HL-60/S4 treated with retinoic acid at 250 ng/mL for 4 days and 3 days (cell line): ENCODE results near the gene LENG1.
"Not testable (repeated sequence)": the region's sequence is repeated elsewhere in the genome, so short reads cannot be mapped to it uniquely, and the experiment has no call there.

Source experiments
- in situ Hi-C: fragments of 300-500 bp; cut with MboI; formaldehyde crosslinking; loops from 2 replicates; pipeline ENCODE4 v1.7.0; 2022; ENCODE audit warnings: low sequenced_read_pairs

Gene LENG1

DNA sequence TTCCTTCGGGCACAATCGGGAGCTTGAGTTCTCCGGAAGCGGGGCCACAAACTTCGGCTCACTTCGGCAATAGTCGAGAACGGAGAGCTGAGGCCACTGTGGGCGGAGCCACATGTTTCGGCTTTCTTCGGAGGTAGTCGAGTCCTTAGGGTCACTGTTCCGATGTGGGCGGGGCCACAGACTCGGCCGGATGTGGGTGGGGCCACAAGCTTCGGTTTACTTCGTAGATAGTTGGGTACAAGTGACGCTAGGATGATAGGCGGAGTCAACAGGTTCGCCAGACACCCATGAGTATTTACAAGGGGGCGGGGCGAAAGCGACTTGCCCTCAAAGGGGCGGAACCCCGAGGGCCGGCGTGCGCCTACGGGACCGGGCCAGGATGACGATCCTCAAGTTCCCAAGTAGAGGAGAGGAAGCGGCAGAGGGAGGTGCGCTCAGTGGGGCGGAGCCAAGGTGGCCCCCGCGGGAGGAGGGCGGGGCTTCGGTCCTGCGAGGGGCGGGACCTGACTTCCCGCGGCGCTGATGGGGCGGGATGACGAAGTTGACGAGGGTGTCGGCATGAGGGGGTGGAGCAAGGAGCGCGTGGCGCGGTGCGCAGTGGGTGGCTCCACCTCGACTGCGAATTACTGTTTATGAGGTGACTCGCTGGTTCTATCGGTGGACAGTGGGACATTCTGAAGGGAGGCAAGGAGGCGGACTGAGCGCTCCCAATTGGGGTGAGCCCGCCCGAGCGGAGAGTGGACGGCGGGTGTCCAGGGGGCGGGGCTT is 30.4 kb upstream of the LENG1 start:
- in situ Hi-C loops, result no loop called here

DNA sequence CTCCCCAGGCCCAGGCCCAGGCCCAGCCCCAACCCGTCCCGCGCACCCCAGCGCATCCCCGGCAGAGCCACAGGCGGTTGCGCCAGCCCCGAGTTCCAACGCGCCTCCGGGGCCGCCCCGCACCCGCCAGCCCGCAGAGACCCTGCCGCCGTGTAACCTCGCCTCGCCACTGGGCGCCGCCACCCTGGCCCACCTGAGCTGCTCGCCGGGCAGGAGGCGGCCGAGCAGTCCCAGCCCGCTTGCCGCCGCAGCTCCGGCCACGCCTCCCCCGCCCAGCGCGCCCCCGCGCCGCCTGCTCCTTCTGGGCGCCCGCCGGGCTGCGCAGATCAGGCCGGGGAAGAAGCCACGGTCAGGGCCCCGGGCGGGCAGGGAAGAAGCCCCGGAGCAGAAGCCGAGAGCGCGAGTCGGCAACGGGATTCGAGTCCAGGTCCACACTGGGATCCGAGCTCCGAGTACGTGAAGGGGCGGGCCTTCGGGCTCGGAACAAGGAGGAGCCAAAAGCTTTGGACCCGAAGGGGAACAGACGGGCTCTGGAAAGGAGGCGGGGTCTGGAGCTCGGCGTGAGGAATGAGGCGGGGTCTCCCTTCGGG is 29.7 kb upstream of the LENG1 start, which contains the start of gene MBOAT7:
Gene MBOAT7, minus strand, starts transcription at position 436 of the 590 bp plus-strand sequence. CDS start 1,072 bp downstream, outside the sequence.
- in situ Hi-C loops, result no loop called here

DNA sequence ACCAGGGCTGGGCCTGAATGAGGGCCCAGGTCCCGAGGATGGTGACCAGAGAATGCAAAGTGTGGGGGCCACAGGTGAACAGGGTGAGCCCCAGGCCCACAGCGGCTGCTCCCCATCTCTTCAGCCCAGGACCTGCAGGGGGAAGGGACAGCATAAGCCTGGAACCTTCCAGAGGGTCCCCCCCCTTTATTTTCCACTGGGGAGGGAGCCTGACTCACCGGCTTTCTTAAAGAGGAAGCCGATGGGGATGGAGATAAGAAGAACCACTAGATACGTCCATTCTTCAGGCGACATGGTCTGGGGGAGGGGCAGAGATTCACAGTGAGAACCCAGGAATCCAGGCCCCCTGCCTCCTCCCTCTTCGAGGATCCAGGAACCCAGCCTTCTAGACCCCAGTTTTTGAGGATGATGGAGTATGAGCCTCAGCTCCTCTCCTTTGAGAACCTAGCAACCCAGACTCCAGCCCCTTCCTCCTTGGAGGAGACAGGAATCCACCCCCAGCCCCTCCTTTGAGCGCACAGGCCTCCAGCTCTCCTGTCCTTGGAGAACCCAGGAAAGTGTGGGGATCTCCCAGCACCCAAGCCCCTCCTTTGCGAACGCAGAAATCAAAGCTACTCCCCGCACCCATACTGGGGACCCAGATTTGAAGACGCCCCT is 28.8 kb upstream of the LENG1 start:
- in situ Hi-C loops, result no loop called here

DNA sequence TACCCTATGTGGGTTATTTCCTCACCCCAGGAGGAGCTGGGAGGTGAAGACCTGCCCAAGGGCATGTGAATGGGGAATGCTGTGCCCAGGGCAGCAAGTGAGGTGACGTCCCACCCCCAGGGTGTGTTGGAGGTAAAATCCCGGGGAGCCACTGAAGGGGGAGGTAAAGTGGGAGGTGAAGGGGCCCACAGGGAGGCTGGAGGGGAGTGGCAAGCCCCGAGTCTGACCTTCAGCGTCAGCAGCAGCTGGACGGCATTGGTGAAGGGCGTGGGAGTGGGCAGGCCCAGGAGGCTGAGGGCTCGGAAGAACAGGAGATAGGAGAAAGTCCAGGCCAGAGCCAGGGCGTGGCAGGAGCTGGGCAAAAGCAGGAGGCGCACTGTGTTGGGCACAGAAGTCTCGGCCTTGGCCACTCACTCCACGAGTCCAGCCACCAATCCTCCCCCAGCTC is 27.4 kb upstream of the LENG1 start:
- in situ Hi-C loops, result no loop called here

DNA sequence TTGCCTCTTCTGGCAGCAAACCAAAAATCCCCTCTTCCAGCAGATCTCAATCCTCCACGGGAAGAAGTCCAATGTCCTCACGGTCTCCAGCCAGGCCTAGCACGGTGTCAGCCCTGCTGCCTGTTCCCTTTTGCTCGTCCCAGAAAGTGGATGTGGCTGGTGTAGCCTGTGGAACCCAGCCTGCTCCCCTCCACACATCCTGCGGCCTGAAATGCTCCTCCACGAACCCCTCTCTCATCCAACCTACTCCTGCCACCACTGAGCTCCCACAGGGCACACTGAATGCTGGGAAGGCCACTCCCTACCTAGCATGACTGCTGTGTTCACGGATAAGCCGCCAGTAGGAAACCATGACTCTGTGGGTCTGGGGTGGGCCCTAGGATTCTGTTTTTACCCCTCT is 26.8 kb upstream of the LENG1 start:
- in situ Hi-C loops, result no loop called here

DNA sequence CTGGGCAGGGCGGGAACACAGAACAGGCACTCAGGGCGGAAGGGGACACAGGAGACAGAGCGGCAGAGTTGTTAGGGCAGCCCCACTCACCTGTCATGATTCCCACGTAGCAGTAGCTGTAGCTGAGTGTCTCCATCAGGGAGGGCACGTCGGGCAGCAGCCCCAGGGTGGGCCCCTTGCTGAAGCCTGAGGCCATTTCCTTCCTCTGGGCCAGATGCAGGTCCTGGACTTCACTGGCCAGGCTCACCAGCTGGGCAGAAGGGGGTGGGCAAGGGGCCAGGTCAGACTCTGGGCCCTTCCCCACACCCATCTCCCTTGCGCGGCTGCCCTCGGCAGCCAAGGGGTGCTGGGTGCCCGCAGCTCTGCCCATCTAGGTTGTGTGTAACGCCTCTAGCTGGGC is 23.9 kb upstream of the LENG1 start:
- in situ Hi-C loops, result no loop called here

DNA sequence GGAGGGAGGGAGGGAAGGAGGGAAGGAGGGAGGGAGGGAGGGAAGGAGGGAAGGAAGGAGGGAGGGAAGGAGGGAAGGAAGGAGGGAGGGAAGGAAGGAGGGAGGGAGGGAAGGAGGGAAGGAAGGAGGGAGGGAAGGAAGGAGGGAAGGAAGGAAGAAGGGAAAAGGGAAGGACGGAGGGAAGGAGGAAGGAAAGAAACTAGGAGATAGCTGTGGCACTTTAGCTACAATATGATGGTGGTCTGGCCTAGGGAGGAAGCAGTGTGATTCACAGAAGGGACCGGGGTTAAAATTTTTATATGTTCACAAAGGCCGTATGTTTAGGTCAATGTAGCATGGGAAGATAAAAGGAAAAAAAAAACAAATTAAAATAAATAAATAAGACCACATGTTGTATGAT is 22.4 kb upstream of the LENG1 start:
- in situ Hi-C loops, result not testable (repeated sequence)

DNA sequence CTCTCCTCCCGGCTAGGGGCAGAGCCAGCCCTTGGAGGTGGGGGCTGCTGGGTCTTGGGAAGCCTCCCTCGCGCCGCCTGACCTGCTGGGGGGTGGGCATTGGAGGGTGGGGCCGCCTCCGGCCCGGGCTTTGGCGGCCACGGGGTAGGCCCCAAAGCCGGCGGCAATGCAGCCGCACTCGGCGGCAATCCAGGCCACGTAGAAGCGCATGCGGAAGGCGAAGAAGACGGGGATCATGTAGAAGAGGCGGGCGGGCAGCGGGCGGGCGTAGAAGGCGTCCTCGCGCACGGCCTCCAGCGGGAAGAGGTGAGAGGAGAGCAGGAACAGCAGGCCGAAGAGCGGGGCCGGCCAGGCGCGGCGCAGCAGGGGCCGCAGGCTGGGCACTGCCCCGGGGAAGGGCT is 21.2 kb upstream of the LENG1 start:
- in situ Hi-C loops, result no loop called here

DNA sequence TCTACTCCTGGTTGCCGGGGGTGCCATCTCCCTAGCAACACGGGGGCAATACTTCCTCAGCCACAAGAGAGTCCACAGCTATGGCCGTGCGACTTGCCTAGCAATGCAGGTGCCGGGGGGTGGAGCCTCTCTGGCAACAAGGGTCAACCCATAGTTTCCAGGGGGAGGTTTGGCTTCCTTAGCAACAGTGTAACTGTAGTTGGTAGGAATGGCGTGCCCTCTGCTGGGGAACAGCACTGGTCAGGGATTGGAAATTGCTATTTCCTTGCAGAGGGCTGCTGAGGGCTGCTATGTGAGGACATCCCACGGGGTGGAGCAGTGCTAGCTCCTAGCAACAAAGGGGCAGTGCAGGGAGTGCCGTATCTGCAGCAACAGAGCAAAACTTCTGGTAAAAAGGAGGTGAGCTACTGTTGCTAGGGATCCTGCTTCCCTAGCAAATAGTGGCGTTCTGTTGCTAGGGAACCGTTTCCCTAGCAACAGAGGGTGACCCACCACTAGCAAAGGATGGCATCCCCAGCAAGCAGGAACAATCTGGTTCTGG is 20.5 kb upstream of the LENG1 start:
- in situ Hi-C loops, result no loop called here

DNA sequence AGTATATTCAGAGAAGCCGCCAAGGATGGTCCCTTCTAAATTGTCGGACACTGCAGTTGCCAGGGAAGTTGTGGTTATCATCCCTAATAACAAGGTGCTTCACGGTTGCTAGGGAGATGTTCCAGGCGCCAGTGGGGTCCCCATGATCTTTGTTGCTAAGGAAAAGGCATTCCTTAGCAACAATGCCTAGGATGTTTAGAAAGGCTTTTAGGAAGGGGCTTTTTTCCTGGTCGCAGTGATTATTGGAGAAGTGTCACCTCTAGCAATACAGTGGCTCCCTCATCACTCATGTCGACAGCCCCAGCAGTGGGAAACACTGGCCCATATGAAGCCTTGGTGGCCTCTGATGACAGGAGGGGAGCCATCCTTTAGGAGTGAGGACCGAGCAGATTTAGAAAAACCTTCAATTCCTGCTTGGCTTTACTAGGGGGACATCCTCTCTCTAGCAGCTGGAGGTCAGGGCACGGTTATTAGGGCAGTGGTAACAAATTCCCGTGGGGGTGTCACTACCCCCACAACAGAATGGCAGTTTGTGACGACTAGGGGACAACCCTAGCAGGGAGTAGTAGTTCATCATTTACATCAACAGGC is 19.8 kb upstream of the LENG1 start:
- in situ Hi-C loops, result no loop called here

DNA sequence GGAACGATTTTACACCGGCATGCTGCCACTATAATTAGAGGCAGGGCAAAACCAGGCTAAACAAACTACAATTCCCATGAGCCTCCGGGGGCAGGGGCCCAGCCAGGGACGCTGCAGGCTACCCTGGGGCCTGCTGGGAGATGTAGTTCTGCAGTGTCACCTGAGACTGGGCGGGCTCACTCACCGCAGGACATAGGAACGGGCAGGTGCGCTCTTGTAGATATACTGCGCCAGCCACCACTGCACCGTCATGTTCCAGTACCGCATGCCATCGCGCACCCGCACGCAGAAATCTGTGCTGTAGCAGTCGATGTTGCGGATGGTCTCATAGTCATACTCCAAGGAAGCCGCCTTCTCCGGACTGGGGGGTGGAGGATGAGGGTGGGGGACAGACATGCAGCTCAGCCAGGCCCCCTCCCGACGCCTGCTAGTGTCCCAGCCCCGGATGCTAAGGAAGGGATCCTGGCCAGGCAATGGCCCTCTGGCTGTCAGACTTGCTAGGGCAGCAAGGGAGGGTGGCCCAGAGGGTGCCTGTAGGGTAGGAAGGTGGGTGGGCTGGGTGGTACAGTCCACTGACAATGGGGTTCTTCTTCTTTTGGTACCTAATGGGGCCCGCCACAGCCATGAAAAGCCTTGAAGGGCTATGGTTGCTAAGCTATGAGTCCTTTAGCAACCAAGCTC is 19.2 kb upstream of the LENG1 start:
- in situ Hi-C loops, result no loop called here

DNA sequence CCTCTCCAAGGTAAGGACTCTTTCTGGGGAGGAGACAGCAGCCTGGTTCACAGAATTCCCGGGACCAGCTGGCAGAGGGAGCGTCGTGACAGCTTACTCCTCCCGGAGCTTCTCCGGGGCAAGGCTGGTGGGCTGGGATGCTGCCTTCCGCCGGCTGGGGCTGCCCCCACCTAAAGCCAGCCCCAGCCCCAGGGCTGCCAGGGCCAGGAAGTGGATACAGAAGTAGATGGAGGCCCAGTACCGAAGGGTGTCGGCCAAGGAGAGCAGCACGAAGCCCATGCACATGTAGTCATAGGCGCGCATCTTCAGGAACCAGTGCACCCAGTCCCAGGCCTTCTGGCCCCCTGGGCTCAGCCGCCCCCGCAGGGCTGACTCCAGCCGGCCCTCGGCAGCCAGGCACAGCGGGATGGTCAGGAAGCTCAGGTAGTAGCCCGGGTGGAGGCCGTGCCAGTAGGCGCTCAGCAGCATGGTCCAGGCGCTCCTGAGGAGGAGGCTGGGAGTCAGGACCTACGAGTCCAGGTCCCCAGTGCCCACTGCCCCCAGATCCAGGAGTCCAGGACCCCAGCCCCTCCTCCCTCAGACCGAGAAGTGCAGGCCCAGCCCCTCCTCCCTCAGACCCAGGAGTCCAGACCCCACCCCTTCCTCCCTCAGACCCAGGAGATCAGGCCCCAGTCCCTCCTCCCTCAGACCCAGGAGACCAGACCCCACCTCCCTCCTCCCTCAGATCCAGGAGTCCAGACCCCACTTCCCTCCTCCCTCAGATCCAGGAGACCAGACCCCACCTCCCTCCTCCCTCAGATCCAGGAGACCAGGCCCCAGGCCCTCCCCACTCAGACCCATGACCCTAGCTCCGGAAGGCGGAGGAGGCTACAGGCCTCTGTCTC is 14.7 kb upstream of the LENG1 start:
- in situ Hi-C loops, result no loop called here

DNA sequence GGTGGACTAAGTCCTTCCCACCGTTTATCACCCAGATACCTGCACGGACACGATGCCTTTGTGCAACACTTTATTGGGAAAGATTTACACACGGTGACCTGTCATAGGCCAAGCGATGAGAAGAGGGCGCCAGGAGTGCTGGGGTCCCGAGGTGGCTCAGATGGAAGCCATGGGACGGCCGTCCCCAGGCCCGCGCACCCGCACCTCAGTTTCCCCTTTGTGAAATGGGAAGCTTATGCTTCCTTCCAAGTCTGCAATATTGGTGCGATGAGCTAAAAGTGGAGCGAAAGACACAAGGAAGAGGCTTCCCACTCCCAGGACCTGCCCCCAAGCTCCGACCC is 13.8 kb upstream of the LENG1 start:
- in situ Hi-C loops, result no loop called here

DNA sequence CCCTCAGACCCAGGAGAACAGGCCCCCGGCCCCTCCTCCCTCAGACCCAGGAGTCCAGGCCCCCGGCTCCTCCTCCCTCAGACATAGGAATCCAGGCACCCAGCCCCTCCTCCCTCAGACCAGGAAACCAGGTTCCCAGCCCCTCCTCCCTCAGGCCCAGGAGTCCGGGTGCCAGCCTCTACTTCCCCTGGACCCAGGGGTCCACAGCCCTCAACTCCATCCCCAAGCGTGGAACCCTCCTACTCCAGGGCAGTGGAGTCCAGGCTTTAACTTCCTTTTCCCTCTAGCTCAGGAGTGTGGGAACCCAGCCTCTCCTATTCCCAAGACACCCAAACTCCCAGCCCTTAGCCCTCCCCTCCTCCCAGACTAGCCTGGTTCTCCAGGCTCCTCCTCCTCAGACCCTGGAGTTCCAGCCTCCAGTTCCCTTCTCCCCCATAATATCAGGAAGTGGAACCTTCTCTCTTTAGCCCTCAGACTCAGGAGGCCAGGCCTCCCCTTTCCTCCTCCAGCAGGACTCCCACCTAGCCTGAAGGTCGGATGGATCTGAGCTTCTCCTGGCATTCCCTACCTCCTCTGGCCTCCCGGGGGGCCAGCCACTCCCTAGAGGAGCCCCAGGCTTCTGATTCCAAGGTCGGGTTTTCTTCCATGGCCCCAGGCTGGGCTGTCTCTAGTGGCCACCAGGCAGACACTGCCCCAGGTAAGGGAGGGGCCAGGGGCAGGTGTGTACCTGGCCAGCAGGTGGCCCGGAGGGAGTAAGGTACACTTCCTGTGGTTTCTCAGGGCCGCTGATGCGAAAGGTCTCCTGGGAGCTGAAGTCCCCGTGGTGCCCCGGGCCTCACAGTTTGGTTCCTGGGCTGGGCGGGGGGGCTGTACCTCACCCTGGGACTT is 13.2 kb upstream of the LENG1 start, which contains the start of gene TMC4:
Gene TMC4, minus strand, starts transcription at position 690 of the 888 bp plus-strand sequence. Its CDS starts 43 bp downstream, at position 647.
- in situ Hi-C loops, result no loop called here

DNA sequence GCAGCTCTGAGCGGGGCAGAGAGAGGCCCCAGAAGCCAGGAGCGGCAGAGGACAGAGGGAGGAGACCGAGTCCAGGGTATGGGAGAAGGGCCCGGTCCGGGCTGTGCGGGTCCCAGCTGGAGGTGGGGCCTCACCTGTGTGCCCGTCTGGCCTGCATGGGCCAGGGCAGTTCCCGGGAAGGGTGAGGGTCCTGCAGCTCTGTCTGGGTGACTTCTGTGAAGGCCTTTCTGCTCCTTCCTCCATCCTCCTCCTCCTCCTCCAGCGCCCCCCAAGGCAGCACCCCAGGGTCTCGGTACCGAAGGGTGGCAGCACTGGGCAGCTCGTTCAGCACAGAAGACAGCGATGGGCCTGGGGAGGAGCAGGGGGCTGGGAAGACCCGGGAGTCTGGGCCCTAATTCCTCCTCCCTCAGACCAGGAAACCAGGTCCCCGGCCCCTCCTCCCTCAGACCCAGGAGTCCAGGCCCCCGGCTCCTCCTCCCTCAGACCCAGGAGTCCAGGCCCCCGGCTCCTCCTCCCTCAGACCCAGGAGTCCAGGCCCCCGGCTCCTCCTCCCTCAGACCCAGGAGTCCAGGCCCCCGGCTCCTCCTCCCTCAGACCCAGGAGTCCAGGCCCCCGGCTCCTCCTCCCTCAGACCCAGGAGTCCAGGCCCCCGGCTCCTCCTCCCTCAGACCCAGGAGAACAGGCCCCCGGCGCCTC is 12.4 kb upstream of the LENG1 start:
- in situ Hi-C loops, result not testable (repeated sequence)

DNA sequence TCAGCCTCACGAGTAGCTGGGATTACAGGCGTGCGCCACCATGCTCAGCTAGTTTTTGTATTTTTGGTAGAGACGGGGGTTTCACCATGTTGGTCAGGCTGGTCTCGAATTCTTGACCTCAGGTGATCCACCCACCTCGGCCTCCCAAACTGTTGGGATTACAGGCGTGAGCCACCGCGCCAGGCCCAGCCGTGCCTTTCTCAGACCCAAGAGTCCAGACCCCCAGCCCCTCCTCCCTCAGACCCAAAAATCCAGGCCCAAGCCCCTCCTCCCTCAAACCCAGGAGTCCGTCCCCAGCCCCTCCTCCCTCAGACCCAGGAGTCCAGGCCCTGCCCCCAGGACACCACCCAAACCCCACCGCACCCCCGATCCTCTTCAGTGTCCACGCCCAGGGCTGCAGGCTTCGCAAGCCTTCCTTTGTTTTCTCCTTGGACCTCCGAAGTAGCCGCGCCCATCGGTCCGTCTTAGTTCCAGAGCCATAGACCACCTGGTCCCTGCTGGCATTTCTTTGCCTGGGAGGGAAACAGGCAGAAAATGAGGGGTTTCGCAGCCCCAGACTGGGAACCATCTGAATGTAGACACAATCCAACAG is 9.7 kb upstream of the LENG1 start:
- in situ Hi-C loops, result no loop called here

DNA sequence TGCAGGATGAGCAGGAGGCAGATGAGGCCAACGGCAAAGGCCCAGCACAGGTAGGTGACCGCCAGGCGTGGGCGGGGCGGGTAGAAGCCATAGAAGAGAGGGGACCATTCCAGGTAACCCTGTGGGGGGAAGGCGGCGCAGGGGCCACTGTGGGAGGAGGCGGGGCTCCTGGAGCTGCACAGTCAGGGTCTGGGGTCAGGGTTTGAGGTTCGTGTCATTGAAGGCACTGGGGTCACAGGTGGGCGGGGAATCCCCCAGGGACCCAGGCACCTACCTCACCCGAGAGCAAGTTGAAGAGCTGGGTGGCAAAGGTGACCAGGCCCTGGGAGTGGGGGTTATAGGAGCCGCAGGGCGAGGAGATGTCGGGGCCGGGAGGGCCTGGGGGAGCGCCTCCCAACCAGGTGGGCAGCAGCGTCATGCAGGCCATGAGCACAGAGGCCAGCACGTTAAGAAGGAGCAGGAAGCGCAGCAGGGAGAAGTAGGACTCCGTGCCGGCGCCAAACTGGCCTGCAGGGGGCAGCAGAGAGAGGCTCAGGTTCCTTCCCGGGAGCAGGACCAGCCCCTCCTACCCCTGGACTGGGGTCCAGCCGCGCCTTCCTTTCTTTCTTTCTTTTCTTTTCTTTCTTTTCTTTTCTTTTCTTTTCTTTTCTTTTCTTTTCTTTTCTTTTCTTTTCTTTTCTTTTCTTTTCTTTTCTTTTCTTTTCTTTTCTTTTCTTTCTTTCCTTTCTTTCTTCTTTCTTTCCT is 8.8 kb upstream of the LENG1 start:
- in situ Hi-C loops, result no loop called here
